GM12873 (cell line): ENCODE measurements around the gene CDC42EP3.

Experiments used
- TF ChIP-seq, protein P1 (sequence below): IDR thresholded peaks from 2 replicates; pipeline ENCODE4 v1.5.1; 2012; ENCODE audit warnings: low read depth, mild to moderate bottlenecking, moderate library complexity, low read length, control low read depth; ENCODE audit not compliant: insufficient read depth; ENCODE audit errors: missing control alignments

CDC42EP3 gene

DNA sequence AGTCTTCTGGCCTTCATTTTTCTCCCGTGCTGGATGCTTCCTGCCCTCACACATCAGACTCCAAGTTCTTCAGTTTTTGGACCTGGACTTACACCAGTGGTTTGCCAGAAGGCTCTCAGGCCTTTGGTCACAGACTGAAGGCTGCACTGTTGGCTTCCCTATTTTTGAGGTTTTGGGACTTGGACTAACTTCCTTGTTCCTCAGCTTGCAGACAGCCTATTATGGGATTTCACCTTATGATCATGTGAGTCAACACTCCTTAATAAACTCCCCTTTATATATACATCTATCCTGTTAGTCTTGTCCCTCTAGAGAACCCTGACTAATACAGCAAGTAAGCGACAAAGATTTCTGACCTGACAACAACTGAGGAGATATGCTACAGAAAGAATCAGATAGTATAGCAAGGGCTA, 7.2 kb downstream of the CDC42EP3 start:
- TF ChIP-seq, protein P1, sequence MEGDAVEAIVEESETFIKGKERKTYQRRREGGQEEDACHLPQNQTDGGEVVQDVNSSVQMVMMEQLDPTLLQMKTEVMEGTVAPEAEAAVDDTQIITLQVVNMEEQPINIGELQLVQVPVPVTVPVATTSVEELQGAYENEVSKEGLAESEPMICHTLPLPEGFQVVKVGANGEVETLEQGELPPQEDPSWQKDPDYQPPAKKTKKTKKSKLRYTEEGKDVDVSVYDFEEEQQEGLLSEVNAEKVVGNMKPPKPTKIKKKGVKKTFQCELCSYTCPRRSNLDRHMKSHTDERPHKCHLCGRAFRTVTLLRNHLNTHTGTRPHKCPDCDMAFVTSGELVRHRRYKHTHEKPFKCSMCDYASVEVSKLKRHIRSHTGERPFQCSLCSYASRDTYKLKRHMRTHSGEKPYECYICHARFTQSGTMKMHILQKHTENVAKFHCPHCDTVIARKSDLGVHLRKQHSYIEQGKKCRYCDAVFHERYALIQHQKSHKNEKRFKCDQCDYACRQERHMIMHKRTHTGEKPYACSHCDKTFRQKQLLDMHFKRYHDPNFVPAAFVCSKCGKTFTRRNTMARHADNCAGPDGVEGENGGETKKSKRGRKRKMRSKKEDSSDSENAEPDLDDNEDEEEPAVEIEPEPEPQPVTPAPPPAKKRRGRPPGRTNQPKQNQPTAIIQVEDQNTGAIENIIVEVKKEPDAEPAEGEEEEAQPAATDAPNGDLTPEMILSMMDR, result no peak

DNA sequence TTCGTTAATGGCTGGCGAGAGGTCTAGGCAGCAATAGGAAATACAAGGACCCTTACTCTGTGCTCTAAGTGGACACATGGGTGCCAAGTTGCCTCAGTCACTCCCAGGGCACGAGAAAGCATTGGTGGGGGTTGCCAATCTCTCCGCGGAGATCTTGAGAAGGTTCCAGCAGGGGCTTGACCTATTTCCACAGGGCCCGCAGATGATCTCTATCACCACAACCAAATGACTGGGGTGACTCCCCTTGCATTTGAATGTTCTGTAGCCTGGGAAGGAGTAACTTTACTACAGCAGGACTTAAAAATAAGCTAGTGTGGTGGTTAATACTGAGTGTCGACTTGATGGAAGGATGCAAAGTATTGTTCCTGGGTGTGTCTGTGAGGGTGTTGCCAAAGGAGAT, 8.1 kb downstream of the CDC42EP3 start:
- TF ChIP-seq, protein P1, result no peak

GRCh38 chr2:37659723-37660122, 11.7 kb downstream of the CDC42EP3 start:
- TF ChIP-seq, protein P1, result no peak

DNA sequence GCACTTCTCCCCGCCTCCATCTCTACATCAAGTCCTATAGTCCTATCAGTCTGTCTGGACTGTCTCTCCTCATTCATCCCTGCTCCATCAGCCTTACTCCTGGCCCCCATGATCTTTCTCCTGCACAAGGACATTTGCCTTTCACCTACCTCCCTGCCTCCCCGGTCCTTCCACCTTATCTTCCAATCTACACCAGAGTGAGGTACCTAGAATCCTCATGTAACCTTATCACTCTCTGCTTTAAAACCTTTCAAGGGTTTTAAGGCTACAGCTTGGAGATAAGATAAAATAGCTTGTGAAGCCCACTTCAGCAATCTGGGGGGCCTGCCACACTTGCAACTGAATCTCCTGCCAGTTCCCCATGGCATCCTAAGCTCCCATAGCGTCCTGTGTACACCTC, 12.8 kb downstream of the CDC42EP3 start:
- TF ChIP-seq, protein P1, result no peak

DNA sequence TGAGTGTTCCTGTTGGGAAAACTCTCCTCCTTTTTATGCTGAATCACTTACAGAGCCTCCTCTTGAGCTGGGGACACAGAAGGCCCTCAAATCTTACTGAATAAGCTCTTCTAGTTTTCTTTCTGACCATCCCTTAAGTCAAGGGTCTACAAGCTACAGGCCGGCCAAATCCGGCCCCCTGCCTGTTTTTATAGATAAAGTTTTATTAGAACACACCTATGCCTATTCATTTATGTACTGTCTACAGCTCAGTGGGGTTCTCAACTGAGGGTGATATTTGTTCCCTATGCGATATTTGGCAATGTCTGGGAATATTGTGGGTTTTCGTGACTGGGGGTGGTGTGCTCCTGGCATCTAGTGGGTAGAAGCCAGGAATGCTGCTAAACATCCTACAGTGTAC, 14.0 kb downstream of the CDC42EP3 start:
- TF ChIP-seq, protein P1, result no peak

DNA sequence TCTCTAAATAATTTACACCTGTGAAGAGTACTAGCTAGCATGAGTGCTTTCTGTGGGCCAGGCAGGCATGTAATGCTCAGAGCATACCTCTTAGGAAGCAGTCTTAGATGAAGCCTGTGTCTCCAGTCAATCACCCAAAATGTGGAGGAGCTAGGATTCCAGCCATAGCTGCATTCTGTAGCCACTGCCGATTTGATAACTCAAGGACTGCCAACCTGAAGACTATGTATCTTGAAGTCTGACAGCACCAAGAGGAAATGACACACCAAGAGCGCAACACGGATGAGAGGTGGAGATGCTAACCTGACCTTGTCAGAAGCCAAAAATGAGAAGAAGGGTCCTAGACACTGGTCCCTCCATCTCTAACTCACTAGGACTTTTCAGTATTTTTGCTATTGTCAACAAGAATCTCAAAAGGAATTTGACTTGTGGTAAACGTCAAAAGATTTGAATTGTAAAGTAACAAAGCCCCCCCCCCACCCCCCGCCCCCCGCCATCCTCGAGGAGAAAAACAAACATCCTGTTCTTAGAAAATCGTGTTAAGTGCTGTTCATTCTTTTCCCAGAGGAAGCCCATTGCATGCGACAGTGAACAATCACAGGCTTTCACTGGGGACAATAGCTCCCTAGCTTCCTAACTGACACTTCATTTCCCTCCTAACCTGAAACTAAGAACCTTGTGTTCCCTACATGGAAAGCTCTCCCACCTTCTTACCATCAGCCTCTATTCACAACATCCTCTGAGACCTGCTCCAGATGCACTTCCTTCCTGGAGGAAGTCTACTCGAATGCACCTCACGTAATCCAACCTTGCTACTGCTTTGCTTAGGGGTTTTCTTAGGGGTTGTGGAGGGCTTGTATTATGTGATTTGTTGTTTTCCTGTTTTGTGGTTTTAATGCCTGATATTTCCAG, 14.7 kb downstream of the CDC42EP3 start:
- TF ChIP-seq, protein P1, result no peak

- TF ChIP-seq, protein P1, result no peak
These were observed 16.3 kb downstream of the CDC42EP3 start for GRCh38 chr2:37654932-37655841.
